Measurements from ENCODE around the gene TCF4.

DNA sequence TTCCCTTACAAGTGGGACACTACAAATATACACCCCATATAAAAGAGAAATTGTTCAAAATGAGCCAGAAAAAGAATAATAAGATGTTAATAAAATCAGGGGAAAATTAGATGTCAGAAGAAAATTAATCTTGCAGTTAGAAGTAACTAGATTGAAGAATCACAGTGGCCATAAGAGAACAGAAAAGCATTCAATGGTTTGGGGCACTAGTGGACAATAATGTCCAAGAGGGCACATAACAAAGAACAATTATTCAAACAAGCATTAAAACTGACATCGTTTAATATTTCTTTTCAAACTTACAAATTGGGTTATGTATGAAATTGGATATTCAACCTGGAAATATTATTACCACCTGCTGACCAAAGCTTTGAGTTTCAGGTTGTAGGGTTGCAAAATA is 12.9 kb downstream of the TCF4 start:
- TF ChIP-seq, protein P1, sequence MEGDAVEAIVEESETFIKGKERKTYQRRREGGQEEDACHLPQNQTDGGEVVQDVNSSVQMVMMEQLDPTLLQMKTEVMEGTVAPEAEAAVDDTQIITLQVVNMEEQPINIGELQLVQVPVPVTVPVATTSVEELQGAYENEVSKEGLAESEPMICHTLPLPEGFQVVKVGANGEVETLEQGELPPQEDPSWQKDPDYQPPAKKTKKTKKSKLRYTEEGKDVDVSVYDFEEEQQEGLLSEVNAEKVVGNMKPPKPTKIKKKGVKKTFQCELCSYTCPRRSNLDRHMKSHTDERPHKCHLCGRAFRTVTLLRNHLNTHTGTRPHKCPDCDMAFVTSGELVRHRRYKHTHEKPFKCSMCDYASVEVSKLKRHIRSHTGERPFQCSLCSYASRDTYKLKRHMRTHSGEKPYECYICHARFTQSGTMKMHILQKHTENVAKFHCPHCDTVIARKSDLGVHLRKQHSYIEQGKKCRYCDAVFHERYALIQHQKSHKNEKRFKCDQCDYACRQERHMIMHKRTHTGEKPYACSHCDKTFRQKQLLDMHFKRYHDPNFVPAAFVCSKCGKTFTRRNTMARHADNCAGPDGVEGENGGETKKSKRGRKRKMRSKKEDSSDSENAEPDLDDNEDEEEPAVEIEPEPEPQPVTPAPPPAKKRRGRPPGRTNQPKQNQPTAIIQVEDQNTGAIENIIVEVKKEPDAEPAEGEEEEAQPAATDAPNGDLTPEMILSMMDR (IDR thresholded peaks at IDR 0.05; ENCODE audit: low read depth, low read length, poor library complexity, severe bottlenecking), result no peak
- TF ChIP-seq EZH2phosphoT487 (IDR thresholded peaks at IDR 0.05; ENCODE audit: borderline replicate concordance, low read length), result no peak

Data from DOHH2 (cell line).